GM18511 (cell line): ENCODE data around the gene PIAS1.
"Not testable (repeated sequence)": the region's sequence is repeated elsewhere in the genome, so short reads cannot be mapped to it uniquely, and the experiment has no call there.

Experiments
- ATAC-seq: cut with Tn5 transposase; IDR thresholded peaks from one replicate; pipeline ENCODE4 v1.9.1; 2021; ENCODE audit warnings: mild to moderate bottlenecking, moderate library complexity; ENCODE audit not compliant: unreplicated experiment

Gene PIAS1

GRCh38 chr15:68113273-68113672 lies 59.2 kb downstream of the PIAS1 start:
- ATAC-seq = no peak

- no peak for ATAC-seq
Observed at GRCh38 chr15:68113751-68114150, 59.6 kb downstream of the PIAS1 start.

GRCh38 chr15:68114356-68114755 lies 60.2 kb downstream of the PIAS1 start:
- ATAC-seq = no peak

- no peak for ATAC-seq
Observed at GRCh38 chr15:68114840-68115239, 60.7 kb downstream of the PIAS1 start.

DNA sequence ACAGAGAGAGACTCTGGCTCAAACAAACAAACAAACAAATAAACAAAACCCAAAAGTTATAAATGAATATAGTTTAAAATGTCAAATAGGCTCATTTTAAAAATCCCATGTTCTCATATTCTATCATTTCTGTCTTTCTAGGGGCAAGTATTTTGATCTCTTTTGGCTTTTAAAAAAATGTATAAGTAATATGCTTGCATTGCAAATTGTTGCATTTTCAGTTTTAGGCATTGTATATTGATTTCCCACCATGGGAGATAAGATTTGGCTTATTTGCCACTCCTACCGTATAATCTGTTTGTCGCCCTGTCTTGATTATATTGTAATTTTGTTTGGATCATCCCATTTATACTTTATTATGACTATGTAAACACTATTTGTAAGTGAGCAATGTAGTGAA lies 70.6 kb downstream of the PIAS1 start:
- ATAC-seq = no peak

DNA sequence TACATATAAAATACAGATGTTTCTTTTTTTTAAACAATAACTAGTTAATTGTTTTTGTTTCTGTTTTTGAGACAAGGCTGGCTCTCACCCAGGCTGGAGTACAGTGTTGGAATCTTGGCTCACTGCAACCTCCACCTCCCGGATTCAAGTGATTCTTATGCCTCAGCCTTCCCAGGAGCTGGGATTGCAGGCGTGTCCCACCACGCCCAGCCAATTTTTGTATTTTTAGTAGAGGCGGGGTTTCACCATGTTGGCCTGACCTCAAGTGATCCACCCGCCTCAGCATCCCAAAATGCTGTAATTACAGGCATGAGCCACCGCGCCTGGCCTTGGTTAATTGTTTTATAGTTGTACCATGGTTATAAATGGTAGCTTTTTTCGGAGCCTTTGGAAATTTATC lies 72.3 kb downstream of the PIAS1 start:
- ATAC-seq = no peak

DNA sequence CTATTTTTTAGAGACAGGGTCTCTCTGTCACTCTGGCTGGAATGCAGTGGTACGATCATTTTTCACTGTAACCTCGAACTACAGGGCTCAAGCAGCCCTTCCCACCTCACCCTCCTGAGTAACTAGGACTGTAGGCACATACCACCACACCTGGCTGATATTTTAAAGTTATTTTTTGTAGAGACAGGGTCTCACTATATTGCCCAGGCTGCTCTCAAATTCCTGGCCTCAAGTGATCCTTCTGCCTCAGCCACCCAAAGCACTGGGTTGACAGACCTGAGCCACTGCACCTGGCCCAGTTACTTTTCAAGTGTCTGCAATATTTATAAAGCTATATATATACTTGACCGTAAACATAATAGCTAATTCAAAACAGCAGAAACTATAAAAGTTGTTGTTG lies 75.0 kb downstream of the PIAS1 start:
- no peak for ATAC-seq

GRCh38 chr15:68130851-68131250 lies 76.7 kb downstream of the PIAS1 start:
- no peak for ATAC-seq

DNA sequence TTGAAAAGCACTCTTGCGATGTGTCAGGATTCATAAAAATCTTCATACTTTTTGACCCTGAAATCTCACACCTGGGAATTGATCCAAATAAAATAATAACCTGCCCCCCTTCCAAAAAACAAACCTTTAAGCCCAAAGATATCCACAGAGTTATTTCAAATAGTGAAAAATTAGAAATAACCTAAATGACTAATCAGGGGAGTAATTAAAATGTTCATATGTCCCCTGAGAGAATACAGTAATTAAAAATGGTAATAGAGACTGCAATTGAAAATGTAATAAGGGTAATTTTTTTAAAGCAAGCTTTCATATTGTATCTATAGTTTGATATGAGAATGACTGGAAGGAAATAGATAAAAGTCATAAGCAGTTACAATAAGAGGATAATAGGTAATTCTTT lies 83.0 kb downstream of the PIAS1 start:
- no peak for ATAC-seq

- no peak for ATAC-seq
Observed at GRCh38 chr15:68143129-68143528, 89.0 kb downstream of the PIAS1 start.

- ATAC-seq = no peak
Observed at GRCh38 chr15:68143785-68144184, 89.7 kb downstream of the PIAS1 start.

DNA sequence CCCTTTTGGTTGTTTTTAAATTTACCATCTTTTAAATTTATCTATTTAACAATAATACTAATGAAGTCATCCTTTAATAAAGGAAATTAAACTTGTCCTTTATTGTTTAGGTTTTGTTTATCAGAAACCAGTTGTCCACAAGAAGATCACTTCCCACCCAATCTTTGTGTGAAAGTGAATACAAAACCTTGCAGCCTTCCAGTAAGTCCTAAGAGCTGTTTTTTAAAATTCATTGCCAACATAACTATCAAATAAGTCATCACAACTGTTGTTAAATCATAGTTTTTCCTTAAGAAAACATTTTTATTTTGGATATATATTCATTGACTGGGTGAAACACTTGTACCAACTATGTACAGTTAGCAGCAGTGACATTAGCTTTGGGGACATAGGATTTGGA lies 91.6 kb downstream of the PIAS1 start:
- ATAC-seq = no peak

GRCh38 chr15:68148039-68148438 lies 93.9 kb downstream of the PIAS1 start:
- ATAC-seq = no peak

GRCh38 chr15:68149059-68149458 lies 94.9 kb downstream of the PIAS1 start:
- ATAC-seq = no peak

DNA sequence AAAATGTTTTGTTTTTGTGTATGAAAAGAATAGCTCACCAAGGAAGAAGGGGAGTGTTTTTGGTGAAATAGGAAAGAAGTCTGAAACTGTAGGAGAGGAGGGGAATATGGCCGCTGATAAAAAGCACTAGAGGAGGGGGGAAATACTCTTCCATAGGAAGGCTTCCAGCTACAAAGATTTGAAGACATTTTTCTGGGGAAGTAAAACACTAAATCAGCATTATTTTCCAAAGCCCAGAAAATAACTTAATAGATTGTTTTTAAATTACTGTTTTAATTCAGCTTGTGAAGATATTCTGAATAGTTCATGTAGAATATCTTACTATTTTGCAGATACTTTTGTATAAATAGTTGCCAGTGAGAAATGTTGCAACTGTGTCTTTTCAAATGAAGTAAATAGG lies 96.1 kb downstream of the PIAS1 start:
- no peak for ATAC-seq

DNA sequence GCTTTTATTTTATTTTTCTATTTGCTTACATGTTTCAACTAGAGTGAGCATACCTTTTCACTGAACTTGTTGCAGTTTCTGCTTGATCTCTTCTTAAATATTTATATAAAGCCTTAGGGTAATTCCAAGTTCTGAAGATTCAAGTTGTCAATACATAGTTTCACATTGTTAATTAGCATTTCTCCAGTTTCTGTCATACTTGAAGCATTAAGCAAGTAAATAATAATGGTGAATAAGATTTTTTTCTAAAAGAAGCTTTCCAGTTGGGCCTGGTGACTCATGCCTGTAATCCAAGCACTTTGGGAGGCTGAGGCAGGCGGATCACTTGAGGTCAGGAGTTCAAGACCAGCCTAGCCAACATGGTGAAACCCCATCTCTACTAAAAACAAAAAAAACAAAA lies 97.2 kb downstream of the PIAS1 start:
- ATAC-seq = no peak

DNA sequence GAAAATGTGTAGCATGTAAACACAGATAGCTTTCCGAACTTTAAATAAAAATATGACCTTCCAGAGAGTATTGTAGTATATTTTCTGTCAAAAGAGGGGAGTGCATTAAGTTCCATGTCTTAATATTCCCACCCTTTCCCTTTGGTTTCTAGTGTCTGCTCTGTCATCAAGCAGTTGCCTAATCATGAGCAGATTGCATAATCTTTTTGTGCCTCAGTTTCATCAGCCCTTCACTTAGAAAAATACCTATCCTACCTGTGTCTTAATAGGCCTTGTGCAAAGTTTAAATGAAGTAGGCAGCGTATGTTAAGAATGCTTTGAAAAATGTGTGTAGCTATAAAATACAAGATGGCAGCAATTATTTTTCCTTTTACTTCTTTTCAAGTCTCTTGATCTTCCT lies 98.2 kb downstream of the PIAS1 start:
- no peak for ATAC-seq

DNA sequence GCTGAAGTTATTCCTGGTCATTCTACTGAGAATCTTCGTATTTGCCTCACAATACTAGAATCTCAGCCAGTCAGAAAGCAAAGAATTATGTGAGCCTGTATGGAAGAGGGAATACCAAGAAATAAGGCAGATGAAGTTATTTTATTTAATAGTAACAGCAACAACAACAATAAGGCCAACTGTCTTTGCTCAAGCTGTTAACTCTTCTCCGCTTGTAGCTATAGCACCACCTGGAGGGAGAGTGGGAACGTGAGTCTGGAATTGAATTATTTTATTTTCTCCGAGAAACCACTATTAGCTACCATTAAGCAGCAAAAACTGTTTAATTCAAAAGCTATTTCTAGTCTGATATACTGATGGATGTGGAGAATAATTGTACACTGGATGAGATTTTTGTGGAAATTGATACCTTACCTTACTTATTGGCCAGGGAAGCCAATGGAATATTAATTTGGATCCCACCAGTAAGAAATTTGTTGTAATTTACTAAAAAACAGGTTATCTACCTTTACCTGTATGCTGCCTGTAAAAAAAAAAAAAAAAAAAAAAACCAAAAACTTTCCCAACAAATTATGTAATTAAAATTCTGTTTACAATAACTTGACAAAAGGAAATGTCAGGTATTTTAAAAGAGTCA lies 100.9 kb downstream of the PIAS1 start:
- no peak for ATAC-seq

GRCh38 chr15:68157074-68157473 lies 103.0 kb downstream of the PIAS1 start:
- no peak for ATAC-seq

- no peak for ATAC-seq
Observed at GRCh38 chr15:68158046-68158628, 104.0 kb downstream of the PIAS1 start.

GRCh38 chr15:68163191-68163590 lies 109.1 kb downstream of the PIAS1 start:
- no peak for ATAC-seq

DNA sequence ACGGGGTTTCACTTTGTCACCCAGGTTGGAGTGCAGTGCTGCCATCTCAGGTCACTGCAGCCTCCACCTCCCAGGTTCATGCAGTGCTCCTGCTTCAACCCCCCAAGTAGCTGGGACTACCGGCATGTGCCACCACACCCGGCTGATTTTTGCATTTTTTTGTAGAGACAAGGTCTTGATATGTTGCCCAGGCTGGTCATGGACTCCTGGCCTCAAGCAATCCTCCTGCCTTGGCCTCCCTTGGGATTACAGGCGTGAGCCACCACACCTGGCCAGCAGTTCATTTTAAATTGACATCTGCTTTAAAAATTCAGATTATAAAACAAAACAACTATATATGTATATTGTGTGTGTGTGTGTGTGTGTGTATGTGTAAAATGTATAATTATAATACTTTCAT lies 112.7 kb downstream of the PIAS1 start:
- ATAC-seq = no peak

- not testable (repeated sequence) for ATAC-seq
Observed at GRCh38 chr15:68172037-68172436, 117.9 kb downstream of the PIAS1 start.
